H4 (cell line): ENCODE measurements around the gene PHF21B. TPM values are rescaled to one million over a fixed set of nuclear protein-coding genes. Genes with fewer than 3 reads are reported as not detected.

Source experiments
- DNase-seq: peaks from one replicate; pipeline ENCODE4 v3.0.0-alpha.2; 2015; ENCODE audit warnings: low spot score
- total RNA-seq: library from RNA; depleted of rRNA; stranded (reverse); fragments of >200 nt; shearing (Covaris generic); gene quantifications from 2 replicates; pipeline ENCODE4 v1.2.3, GENCODE V29; 2014

PHF21B gene
- total RNA-seq, 1 experiment from 2014 or later, result 0.66 TPM

GRCh38 chr22:44990810-44991209 lies 19.0 kb downstream of the PHF21B start:
- DNase-seq, result no peak

- DNase-seq, result no peak
These were observed 19.5 kb downstream of the PHF21B start for GRCh38 chr22:44990328-44990727.

- DNase-seq, result no peak
These were observed 21.1 kb downstream of the PHF21B start for GRCh38 chr22:44988671-44989070.

GRCh38 chr22:44986926-44987325 lies 22.9 kb downstream of the PHF21B start:
- no peak for DNase-seq

- no peak for DNase-seq
These were observed 23.8 kb downstream of the PHF21B start for GRCh38 chr22:44985906-44986527.

GRCh38 chr22:44983878-44984482 lies 25.8 kb downstream of the PHF21B start:
- DNase-seq, result no peak

DNA sequence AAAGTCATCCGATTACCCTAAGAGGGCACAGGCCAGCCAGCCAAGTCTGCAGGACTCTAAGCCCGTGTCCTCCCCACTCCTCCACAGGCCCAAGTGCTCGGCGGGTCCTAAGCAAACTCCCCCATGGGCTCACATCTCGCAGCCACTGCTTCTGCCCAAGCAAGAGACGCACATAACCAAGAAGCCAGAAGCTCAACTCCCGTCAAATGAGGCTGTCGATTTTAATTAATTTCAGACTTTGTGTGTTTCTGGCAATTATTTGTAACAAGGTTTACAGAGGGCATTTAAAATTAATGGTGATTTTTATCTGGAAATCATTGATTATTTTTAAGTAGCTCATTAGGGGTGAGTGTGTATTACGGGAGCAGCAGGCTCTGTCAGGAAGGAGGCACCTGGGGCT lies 27.4 kb downstream of the PHF21B start:
- DNase-seq, result no peak

- no peak for DNase-seq
These were observed 27.9 kb downstream of the PHF21B start for GRCh38 chr22:44981857-44982256.

DNA sequence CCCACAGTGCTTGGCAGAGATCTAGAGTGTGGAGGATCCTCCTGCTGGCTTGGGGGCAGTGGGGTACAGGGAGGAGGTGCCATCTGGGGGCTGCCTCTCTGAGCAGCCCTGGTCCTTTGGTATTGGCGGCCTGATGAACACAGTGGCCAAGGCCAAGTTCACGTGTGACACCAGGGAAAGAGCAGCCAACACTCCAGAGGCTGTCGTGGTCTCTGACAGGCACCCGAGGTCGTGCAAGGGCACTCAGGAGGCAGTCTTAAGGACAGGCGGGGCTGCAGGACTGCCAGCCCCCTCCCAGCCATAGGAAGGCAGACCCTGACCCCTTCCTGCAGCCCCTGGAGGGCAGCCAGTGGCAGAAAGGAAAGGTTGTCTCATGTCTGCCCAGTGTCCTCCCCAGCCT lies 30.7 kb downstream of the PHF21B start:
- DNase-seq, result no peak

GRCh38 chr22:44975427-44976262 lies 34.2 kb downstream of the PHF21B start:
- DNase-seq, result peak; percentile 77

GRCh38 chr22:44974454-44974853 lies 35.4 kb downstream of the PHF21B start:
- DNase-seq, result no peak

DNA sequence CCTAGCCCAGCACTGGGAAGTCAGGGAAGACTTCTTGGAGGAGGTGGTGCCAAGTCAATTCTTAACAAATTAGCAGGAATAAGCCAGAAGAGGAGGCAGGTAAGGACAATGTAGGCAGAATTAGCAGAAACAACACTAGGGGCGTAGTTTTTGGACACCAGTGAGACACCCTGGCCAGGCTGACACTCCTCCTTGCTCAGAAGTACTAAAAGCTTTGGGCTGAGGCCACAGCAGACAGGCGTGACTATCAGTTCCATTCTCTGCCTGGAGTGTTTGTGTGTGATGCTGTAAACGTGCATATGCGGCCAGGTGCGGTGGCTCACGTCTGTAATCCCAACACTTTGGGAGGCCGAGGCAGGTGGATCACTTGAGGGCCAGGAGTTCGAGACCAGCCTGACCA lies 36.0 kb downstream of the PHF21B start:
- DNase-seq, result no peak

GRCh38 chr22:44972363-44973083 lies 37.3 kb downstream of the PHF21B start:
- no peak for DNase-seq

- no peak for DNase-seq
These were observed 38.0 kb downstream of the PHF21B start for GRCh38 chr22:44971651-44972362.

DNA sequence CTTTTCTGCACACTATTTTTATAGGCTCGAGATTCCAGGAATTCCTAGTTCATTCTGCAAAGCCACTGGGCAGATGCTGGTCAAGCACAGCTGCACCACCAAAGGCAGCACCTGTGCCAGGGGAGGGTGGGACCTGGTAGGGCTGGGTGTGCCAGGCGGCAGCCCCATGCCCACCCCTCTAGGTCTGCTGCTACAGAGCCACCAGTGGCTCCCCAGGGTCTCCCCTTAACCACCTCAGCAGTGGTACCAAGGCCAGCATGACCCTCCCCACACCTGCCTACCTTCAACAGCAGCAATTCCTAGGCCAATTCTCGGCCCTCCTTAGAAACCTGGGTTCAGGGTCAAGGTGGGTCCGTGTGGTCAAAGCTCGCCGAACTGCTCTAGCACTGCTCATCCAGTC lies 39.5 kb downstream of the PHF21B start:
- DNase-seq, result no peak

GRCh38 chr22:44969817-44970216 lies 40.0 kb downstream of the PHF21B start:
- no peak for DNase-seq

DNA sequence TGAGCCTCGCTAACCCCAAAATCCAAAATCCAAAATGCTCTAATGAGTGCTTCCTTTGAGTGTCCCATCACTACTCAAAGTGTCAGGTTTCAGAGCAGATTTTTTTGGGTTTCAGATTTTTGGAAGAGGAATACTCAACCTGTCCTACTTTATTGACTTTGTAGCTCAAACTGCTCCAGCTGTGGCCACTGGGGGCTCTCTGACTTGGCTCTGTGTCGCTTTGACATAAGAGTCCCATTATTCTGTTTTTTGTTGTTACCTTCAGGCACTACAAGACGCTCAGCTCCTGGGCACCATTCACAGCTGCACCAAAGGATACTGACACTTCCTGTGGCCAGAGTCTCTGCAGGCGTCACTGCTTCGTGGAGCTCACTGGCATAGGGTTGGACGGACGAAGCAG lies 41.1 kb downstream of the PHF21B start:
- DNase-seq, result no peak

GRCh38 chr22:44965171-44965570 lies 44.6 kb downstream of the PHF21B start:
- no peak for DNase-seq

GRCh38 chr22:44964722-44965078 lies 45.1 kb downstream of the PHF21B start:
- DNase-seq, result no peak

DNA sequence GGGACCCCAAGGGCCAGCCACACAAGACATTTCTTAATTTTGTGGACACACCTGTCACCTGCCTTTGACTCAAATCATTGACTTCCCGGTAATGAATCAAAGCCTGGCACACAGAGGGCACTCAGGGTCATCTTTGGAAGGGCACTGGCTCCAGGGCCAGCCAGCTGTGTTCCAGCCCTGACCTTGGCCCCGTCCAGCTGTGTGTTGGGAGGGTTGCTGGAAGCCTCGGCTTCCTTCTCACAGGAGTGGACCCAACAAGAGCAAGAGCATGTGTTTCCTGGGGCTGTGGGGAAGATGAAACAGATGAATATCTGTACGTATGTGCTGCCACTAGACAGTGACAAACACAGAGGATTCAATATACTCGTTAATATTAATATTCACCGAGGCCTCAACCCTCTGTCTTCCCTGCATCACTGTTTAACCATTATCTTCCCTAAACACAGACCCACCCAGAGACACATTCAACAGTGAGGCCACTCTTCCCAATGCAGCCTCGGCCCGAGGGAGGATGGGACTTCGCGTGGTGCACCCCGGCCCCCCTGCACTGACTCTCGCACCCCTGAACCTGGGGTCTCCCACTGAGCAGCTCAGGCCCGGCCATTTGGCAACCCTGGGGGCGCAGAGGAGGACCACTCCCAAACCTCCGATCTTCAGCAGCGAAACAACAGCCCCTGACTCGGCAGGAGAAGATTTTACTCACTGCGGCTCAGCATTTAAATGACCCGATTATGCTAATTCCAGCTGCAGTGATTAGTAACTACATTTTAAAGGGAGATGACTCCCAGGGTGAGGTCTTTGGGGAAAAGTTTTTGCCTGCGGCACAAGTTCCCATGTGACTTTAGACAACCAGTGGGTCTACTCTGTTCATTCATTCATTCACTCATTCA lies 45.7 kb downstream of the PHF21B start:
- no peak for DNase-seq
